ENCODE measurements around the gene PAN3.

PAN3 gene

GRCh38 chr13:28318496-28318895, 180.2 kb downstream of the PAN3 start:
- Histone ChIP-seq H3K4me1 (ENCODE audit: control insufficient read depth in 1 of 2, insufficient read depth in 1 of 2, low read depth in 1 of 2, low read length in 1 of 2) (no peaks in the 10 kb centered on the region), H3K36me3 (no peaks in the 10 kb centered on the region), H3K27me3 (peaks cover 15% of the 10 kb centered on the region), H3K27ac (no peak overlapping the region), H3K4me3 (ENCODE audit: low read depth in 1 of 2, low read length in 1 of 2) (no peak overlapping the region), H3K9me3 (no peaks in the 10 kb centered on the region)
- TF ChIP-seq, protein P1, sequence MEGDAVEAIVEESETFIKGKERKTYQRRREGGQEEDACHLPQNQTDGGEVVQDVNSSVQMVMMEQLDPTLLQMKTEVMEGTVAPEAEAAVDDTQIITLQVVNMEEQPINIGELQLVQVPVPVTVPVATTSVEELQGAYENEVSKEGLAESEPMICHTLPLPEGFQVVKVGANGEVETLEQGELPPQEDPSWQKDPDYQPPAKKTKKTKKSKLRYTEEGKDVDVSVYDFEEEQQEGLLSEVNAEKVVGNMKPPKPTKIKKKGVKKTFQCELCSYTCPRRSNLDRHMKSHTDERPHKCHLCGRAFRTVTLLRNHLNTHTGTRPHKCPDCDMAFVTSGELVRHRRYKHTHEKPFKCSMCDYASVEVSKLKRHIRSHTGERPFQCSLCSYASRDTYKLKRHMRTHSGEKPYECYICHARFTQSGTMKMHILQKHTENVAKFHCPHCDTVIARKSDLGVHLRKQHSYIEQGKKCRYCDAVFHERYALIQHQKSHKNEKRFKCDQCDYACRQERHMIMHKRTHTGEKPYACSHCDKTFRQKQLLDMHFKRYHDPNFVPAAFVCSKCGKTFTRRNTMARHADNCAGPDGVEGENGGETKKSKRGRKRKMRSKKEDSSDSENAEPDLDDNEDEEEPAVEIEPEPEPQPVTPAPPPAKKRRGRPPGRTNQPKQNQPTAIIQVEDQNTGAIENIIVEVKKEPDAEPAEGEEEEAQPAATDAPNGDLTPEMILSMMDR (IDR thresholded peaks at IDR 0.05), result no peak

DNA sequence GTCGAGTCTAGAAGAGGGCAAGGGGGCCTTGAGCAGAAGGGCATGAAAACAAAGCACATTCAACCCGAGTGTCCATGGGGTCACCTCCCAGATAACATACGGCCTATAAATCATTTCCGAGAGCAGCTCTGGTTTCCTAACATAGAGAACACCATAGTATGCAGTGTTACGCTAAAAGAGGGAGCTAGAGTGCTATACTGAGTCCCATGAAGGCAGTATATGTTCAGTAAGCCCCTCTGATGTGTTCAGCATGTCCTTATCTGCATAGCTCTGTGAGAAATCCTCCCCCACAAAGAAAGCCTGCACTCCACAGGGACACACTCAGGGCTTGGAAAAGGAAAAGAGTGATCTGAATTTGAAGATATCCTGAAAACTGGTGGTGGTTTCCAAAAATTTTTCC, 181.2 kb downstream of the PAN3 start:
- H3K4me1 ChIP-seq (ENCODE audit: control insufficient read depth in 1 of 2, insufficient read depth in 1 of 2, low read depth in 1 of 2, low read length in 1 of 2), result no peaks in the 10 kb centered on the region
- no peaks in the 10 kb centered on the region for H3K9me3 ChIP-seq
- no peak overlapping the region for H3K27ac ChIP-seq
- TF ChIP-seq, protein P1 (IDR thresholded peaks at IDR 0.05), result no peak
- H3K27me3 ChIP-seq, result peaks cover 18% of the 10 kb centered on the region
- no peak overlapping the region for H3K4me3 ChIP-seq (ENCODE audit: low read depth in 1 of 2, low read length in 1 of 2)
- no peaks in the 10 kb centered on the region for H3K36me3 ChIP-seq

GRCh38 chr13:28320209-28320608, 181.9 kb downstream of the PAN3 start:
- no peaks in the 10 kb centered on the region for H3K9me3 ChIP-seq
- H3K27me3 ChIP-seq, result peaks cover 24% of the 10 kb centered on the region
- H3K4me1 ChIP-seq (ENCODE audit: control insufficient read depth in 1 of 2, insufficient read depth in 1 of 2, low read depth in 1 of 2, low read length in 1 of 2), result no peaks in the 10 kb centered on the region
- H3K36me3 ChIP-seq, result no peaks in the 10 kb centered on the region
- no peak overlapping the region for H3K4me3 ChIP-seq (ENCODE audit: low read depth in 1 of 2, low read length in 1 of 2)
- H3K27ac ChIP-seq, result no peak overlapping the region
- TF ChIP-seq, protein P1 (IDR thresholded peaks at IDR 0.05), result no peak

DNA sequence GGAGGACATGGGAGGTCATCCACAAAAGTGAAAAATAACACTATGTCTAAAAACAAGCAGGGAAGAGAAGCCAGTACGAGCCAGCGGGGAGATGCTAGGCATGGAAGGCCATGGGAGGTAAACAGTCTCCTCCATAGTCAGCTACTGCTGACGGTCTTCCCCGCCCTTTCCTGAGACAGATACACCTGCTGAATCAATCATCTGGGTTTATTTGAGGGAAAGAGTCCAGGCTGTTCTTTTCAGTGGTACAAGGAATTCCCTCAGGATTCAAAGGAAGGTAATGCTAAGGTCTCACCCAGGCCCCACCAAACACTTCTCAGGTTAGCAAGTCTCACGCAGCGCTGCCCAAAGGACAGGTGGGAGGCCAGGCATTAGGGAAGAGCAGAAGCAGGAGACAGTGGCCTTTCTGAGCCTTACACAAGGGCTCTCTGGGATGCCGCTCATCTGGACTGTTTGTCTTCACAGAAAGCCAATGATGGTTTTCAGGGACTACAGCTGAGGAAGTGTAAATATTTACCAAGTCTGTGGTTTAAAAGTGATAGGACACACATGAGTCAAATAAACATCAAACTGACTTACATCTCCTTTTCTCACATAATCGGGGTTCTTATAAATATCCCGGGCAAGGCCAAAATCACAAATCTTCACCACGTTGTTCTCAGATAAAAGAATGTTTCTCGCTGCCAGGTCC, 182.7 kb downstream of the PAN3 start:
- Histone ChIP-seq H3K4me3 (ENCODE audit: low read depth in 1 of 2, low read length in 1 of 2) (no peak overlapping the region), H3K9me3 (no peaks in the 10 kb centered on the region), H3K36me3 (no peaks in the 10 kb centered on the region), H3K4me1 (ENCODE audit: control insufficient read depth in 1 of 2, insufficient read depth in 1 of 2, low read depth in 1 of 2, low read length in 1 of 2) (no peaks in the 10 kb centered on the region), H3K27me3 (peaks cover 25% of the 10 kb centered on the region), H3K27ac (no peak overlapping the region)
- TF ChIP-seq, protein P1 (IDR thresholded peaks at IDR 0.05), result no peak

GRCh38 chr13:28321756-28322155, 183.4 kb downstream of the PAN3 start:
- no peaks in the 10 kb centered on the region for H3K36me3 ChIP-seq
- TF ChIP-seq, protein P1 (IDR thresholded peaks at IDR 0.05), result no peak
- no peak overlapping the region for H3K27ac ChIP-seq
- no peaks in the 10 kb centered on the region for H3K4me1 ChIP-seq (ENCODE audit: control insufficient read depth in 1 of 2, insufficient read depth in 1 of 2, low read depth in 1 of 2, low read length in 1 of 2)
- H3K27me3 ChIP-seq, result peaks cover 29% of the 10 kb centered on the region
- H3K4me3 ChIP-seq (ENCODE audit: low read depth in 1 of 2, low read length in 1 of 2), result no peak overlapping the region
- no peaks in the 10 kb centered on the region for H3K9me3 ChIP-seq
